ENCODE measurements around the gene SMIM1.

Gene SMIM1

DNA sequence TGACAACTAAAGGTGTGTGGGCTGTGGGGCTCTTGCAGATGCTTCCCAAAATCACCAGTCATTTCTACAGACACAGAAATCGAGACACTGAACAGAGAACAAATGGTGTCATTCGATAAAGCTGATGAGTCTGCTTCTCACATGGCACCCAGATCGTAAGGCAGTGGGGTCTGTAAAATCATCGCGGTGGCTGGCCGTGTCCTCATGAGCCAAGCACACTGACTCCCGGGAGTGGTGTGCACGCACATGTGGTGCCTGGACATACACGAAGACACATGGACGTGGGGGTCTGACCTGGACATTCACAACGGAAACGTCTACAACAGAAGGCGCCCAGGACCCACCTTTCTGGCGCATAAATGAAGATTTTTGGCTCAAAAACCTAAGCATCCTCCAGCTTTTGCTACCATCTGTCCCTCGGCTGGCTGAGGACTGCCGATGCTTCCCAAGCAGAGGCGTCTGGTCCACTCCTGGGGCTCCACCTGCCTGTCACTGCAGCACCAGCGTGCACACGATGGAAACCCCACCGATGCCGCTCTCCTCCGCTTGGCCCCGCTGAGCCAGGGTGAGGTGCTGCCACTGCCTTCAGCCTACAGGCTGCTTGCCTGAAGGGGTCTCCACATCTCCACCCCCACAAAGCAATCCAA is 6.8 kb downstream of the SMIM1 start:
- Histone ChIP-seq H3K27me3 (ENCODE audit: insufficient read depth, low read length) (no peaks in the 10 kb centered on the region), H2AFZ (ENCODE audit: low read depth, low read length) (no peak overlapping the region), H3K36me3 (ENCODE audit: insufficient read depth, low read length) (peaks cover 43% of the 10 kb centered on the region), H3K4me1 (ENCODE audit: insufficient read depth, low read length) (peaks cover 15% of the 10 kb centered on the region), H3K9me3 (ENCODE audit: low read length) (no peaks in the 10 kb centered on the region), H3K4me3 (ENCODE audit: low read length) (no peak overlapping the region)

GRCh38 chr1:3779912-3780416 is 7.4 kb downstream of the SMIM1 start:
- no peak overlapping the region for H2AFZ ChIP-seq (ENCODE audit: low read depth, low read length)
- H3K36me3 ChIP-seq (ENCODE audit: insufficient read depth, low read length), result peaks cover 47% of the 10 kb centered on the region
- H3K4me3 ChIP-seq (ENCODE audit: low read length), result no peak overlapping the region
- H3K9me3 ChIP-seq (ENCODE audit: low read length), result no peaks in the 10 kb centered on the region
- H3K4me1 ChIP-seq (ENCODE audit: insufficient read depth, low read length), result peaks cover 9% of the 10 kb centered on the region
- H3K27me3 ChIP-seq (ENCODE audit: insufficient read depth, low read length), result no peaks in the 10 kb centered on the region

GRCh38 chr1:3780901-3781300 is 8.4 kb downstream of the SMIM1 start:
- no peaks in the 10 kb centered on the region for H3K27me3 ChIP-seq (ENCODE audit: insufficient read depth, low read length)
- H3K4me3 ChIP-seq (ENCODE audit: low read length), result no peak overlapping the region
- no peaks in the 10 kb centered on the region for H3K4me1 ChIP-seq (ENCODE audit: insufficient read depth, low read length)
- H3K9me3 ChIP-seq (ENCODE audit: low read length), result no peaks in the 10 kb centered on the region
- peaks cover 53% of the 10 kb centered on the region for H3K36me3 ChIP-seq (ENCODE audit: insufficient read depth, low read length)
- H2AFZ ChIP-seq (ENCODE audit: low read depth, low read length), result no peak overlapping the region

- Histone ChIP-seq H3K36me3 (ENCODE audit: insufficient read depth, low read length) (peaks cover 72% of the 10 kb centered on the region), H3K4me3 (ENCODE audit: low read length) (no peak overlapping the region), H3K4me1 (ENCODE audit: insufficient read depth, low read length) (no peaks in the 10 kb centered on the region), H3K9me3 (ENCODE audit: low read length) (no peaks in the 10 kb centered on the region), H2AFZ (ENCODE audit: low read depth, low read length) (no peak overlapping the region), H3K27me3 (ENCODE audit: insufficient read depth, low read length) (no peaks in the 10 kb centered on the region)
These were observed 11.3 kb downstream of the SMIM1 start for GRCh38 chr1:3783651-3784474.

DNA sequence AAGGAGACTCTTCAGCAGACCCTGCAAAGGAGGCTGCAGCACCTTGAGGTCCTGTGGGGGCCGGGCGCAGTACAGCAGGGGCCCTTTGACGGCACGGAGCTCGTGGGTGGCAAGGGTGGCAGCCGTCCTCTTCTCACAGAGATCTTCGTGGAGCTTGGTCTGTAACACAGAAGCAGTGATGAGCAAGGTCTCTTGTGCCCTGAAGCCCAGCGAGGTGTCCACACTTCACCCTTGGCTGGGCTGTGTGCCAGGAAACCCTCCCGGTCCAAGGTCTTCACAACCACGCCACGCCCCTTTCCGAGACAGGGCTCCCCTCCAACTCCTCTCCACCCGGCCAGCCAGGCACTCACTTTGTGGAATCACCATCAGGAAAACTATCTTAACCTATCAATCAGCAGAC is 12.5 kb downstream of the SMIM1 start:
- Histone ChIP-seq H3K4me3 (ENCODE audit: low read length) (no peak overlapping the region), H3K36me3 (ENCODE audit: insufficient read depth, low read length) (peaks cover 66% of the 10 kb centered on the region)

GRCh38 chr1:3785456-3786157 is 13.1 kb downstream of the SMIM1 start:
- peaks cover 61% of the 10 kb centered on the region for H3K36me3 ChIP-seq (ENCODE audit: insufficient read depth, low read length)
- H3K4me3 ChIP-seq (ENCODE audit: low read length), result no peak overlapping the region
- no peaks in the 10 kb centered on the region for H3K4me1 ChIP-seq (ENCODE audit: insufficient read depth, low read length)
- H3K27me3 ChIP-seq (ENCODE audit: insufficient read depth, low read length), result no peaks in the 10 kb centered on the region
- H3K9me3 ChIP-seq (ENCODE audit: low read length), result no peaks in the 10 kb centered on the region
- no peak overlapping the region for H2AFZ ChIP-seq (ENCODE audit: low read depth, low read length)

More for the DNA sequence above, 12.5 kb downstream of the SMIM1 start:
- no peaks in the 10 kb centered on the region for H3K4me1 ChIP-seq (ENCODE audit: insufficient read depth, low read length)
- H3K9me3 ChIP-seq (ENCODE audit: low read length), result no peaks in the 10 kb centered on the region
- no peaks in the 10 kb centered on the region for H3K27me3 ChIP-seq (ENCODE audit: insufficient read depth, low read length)
- no peak overlapping the region for H2AFZ ChIP-seq (ENCODE audit: low read depth, low read length)

DNA sequence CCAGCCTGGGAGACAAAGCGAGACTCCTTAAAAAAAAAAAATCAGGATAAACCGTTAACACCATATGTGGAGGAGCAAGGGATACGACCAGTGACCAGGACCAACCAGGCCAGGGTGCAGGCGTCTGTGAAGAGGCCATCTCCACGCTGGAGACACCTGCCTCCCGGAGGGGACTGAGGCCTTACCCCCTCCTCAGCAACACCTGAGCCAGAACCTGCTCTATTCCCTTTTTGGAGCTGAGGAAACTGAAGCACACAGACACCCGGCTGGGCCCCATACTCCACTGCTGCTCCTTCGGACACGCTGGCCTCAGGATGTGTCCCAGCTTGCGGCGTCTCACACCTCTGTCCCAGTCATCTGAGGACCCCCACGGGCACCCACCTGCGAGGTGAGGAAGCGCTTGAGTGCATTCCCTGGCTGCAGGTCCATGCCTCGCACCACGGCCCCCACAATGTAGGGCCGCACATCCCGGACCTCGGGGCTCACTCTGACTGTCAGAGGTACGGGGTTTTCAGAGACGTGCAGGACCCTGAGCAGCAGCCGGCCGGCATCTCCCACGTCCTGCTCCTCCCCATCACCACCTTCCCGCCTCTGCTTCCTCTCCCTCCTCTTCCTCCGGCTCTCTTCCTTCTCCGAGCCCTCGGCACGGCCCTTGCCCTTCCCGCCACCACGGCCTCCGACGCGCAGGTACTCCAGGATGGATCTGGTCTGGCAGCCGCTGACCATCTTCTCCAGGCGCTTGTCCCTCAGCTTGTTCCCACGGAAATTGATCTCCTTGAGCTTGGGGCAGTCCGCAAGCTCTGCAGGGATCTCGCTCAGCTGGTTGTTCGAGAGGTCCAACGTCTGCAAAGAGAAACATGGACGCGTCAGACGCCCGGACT is 14.2 kb downstream of the SMIM1 start:
- Histone ChIP-seq H2AFZ (ENCODE audit: low read depth, low read length) (no peak overlapping the region), H3K36me3 (ENCODE audit: insufficient read depth, low read length) (peaks cover 52% of the 10 kb centered on the region)

GRCh38 chr1:3787349-3787715 is 14.8 kb downstream of the SMIM1 start:
- H3K4me3 ChIP-seq (ENCODE audit: low read length), result no peak overlapping the region
- peaks cover 53% of the 10 kb centered on the region for H3K36me3 ChIP-seq (ENCODE audit: insufficient read depth, low read length)
- H3K4me1 ChIP-seq (ENCODE audit: insufficient read depth, low read length), result no peaks in the 10 kb centered on the region
- H3K27me3 ChIP-seq (ENCODE audit: insufficient read depth, low read length), result no peaks in the 10 kb centered on the region
- H3K9me3 ChIP-seq (ENCODE audit: low read length), result no peaks in the 10 kb centered on the region
- no peak overlapping the region for H2AFZ ChIP-seq (ENCODE audit: low read depth, low read length)

More for the DNA sequence above, 14.2 kb downstream of the SMIM1 start:
- Histone ChIP-seq H3K27me3 (ENCODE audit: insufficient read depth, low read length) (no peaks in the 10 kb centered on the region), H3K9me3 (ENCODE audit: low read length) (no peaks in the 10 kb centered on the region), H3K4me3 (ENCODE audit: low read length) (no peak overlapping the region), H3K4me1 (ENCODE audit: insufficient read depth, low read length) (no peaks in the 10 kb centered on the region)

DNA sequence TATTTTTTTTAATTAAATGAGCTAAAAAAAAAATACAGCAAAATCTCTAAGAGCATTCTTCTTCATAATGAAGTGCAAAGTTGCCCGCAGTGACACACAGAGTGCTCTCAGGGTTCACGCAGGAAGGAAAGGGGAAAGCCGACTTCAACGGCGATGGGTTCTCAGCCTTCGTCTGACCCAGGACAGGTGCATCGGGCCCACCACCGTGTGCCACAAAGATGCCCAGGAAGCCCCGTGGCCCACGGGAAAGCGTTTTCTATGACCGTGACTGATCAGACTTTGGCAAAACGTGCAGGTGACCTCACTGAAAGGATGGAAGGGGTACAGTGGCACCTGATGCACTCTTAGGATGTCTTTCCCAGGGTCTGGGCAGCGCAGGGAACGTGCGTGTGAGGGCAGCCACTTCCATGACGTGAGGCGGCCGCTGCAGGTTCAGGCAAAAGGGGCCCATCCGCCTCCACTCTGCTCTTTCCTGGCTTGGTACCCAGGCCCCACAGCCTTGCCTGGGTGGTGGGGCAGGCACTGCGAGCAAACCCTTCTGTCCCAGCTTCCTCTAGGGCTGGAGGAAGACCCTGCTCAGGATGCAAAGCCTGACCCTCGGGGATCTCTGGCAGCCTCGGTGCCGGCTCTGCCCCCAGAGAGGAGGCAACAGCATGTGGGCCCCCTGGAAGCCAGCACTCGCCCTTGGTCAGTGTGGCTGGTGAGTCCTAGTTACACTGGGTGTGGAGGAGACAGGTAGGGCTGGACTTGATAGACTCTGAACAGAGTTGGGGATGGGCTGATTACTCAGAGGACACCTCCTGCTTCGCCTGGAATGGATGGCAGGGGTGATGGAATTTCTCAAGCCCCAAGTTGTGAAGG is 15.4 kb downstream of the SMIM1 start:
- Histone ChIP-seq H3K36me3 (ENCODE audit: insufficient read depth, low read length) (peaks cover 49% of the 10 kb centered on the region), H3K4me3 (ENCODE audit: low read length) (no peak overlapping the region), H3K27me3 (ENCODE audit: insufficient read depth, low read length) (no peaks in the 10 kb centered on the region), H3K9me3 (ENCODE audit: low read length) (no peaks in the 10 kb centered on the region), H3K4me1 (ENCODE audit: insufficient read depth, low read length) (no peaks in the 10 kb centered on the region), H2AFZ (ENCODE audit: low read depth, low read length) (no peak overlapping the region)

GRCh38 chr1:3788756-3789420 is 16.3 kb downstream of the SMIM1 start:
- peaks cover 4% of the 10 kb centered on the region for H3K4me1 ChIP-seq (ENCODE audit: insufficient read depth, low read length)
- no peak overlapping the region for H3K4me3 ChIP-seq (ENCODE audit: low read length)
- H3K27me3 ChIP-seq (ENCODE audit: insufficient read depth, low read length), result no peaks in the 10 kb centered on the region
- H3K36me3 ChIP-seq (ENCODE audit: insufficient read depth, low read length), result peaks cover 42% of the 10 kb centered on the region
- H3K9me3 ChIP-seq (ENCODE audit: low read length), result no peaks in the 10 kb centered on the region
- no peak overlapping the region for H2AFZ ChIP-seq (ENCODE audit: low read depth, low read length)

DNA sequence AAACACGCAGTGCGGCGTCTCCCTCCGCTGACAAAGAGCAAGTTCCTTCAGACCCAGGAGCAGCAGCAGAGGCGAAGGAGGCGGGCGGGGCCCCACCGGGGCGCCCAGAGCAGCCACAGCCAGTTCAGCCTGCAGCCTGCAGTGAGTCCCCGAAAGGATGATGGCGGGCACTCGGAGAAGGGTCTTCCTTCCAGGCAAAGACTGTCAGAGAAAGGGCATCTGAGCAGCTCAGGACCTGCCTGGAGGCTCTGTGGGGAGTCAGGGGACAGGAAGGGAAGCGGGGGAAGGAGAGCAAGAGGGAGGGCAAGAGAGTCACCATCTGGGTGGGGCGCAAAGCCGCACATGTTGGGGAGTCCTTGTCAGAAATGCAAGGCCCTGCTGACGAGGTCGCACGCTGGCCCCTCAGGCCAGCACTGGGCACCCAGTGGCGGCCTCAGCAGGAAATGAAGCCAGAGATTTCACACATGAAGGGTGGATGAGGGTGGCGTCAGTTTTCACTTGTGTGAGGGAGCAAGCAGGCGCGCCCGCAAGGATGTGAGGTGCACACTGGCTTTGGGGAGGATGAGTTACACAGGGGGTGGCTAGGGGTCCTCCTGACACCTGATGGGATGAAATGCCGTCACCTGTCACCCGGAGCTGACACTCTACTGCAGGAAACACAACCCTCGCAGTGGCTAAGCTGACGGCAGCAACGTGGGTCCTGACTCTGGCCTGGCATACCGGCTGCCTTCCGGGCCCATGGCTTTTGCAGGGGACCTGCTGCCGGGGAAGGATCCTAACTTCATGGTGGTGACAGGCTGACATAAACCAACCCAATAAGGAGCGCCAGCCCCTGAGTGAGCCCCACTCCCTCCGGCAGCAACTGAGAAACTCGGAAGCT is 17.1 kb downstream of the SMIM1 start:
- H3K4me3 ChIP-seq (ENCODE audit: low read length), result no peak overlapping the region
- peaks cover 4% of the 10 kb centered on the region for H3K4me1 ChIP-seq (ENCODE audit: insufficient read depth, low read length)

More for the DNA sequence above, 17.1 kb downstream of the SMIM1 start:
- peaks cover 36% of the 10 kb centered on the region for H3K36me3 ChIP-seq (ENCODE audit: insufficient read depth, low read length)
- H2AFZ ChIP-seq (ENCODE audit: low read depth, low read length), result no peak overlapping the region
- H3K27me3 ChIP-seq (ENCODE audit: insufficient read depth, low read length), result no peaks in the 10 kb centered on the region
- H3K9me3 ChIP-seq (ENCODE audit: low read length), result no peaks in the 10 kb centered on the region
